Measurements from ENCODE around the gene SLC6A6. TPM values are rescaled to one million over a fixed set of nuclear protein-coding genes. Genes with fewer than 3 reads are reported as not detected.

Gene SLC6A6
- total RNA-seq, 1 experiment from 2014 or later = 211 TPM

DNA sequence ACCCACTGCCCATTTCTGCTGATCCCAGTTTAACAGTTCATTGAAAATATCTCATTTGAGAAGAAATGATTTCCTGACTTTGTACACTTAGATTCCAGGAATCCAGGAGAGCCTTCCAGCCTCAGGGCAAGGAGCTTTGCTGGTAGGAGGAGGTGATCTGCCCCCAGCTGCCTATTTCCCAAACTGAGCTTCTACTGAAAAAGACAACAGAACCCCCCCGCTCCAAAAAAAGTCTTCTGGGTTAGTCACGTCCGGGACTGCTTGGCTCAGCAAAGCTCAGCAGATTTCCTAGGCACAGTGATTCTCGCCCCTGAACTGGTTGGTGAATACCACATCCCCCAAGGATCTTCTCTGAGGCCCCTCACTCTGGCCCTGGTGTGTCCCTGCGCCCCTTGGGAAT, 13.1 kb downstream of the SLC6A6 start:
- no peaks in the 10 kb centered on the region for H3K27me3 Mint-ChIP-seq (ENCODE audit: low read depth)
- ChIA-PET POLR2A (interaction anchor here (0.7 to 1.4 kb wide), 2 partner anchors 11 to 13 kb away, joined by 3 read pairs; partner anchors contain the start of gene SLC6A6), CTCF (interaction anchor here (0.7 to 1.1 kb wide), 2 partner anchors 53 to 104 kb away, joined by 3 read pairs; no protein-coding TSS in a partner anchor)
- TF ChIP-seq MXD4 (CRISPR knock-in tag; IDR thresholded peaks at IDR 0.05; ENCODE audit: borderline replicate concordance) (no peak), SMAD4 (CRISPR knock-in tag; IDR thresholded peaks at IDR 0.05) (no peak), ZNF416 (CRISPR knock-in tag; IDR thresholded peaks at IDR 0.05) (no peak), ELF4 (CRISPR knock-in tag; IDR thresholded peaks at IDR 0.05; ENCODE audit: low read depth) (no peak), ZNF263 (CRISPR knock-in tag; IDR thresholded peaks at IDR 0.05; ENCODE audit: low read depth) (no peak), ZNF232 (CRISPR knock-in tag; IDR thresholded peaks at IDR 0.05) (no peak), RELA (CRISPR knock-in tag; IDR thresholded peaks at IDR 0.05; ENCODE audit: borderline replicate concordance) (no peak), GTF2I (CRISPR knock-in tag; conservative IDR thresholded peaks at IDR 0.05) (no peak), TCF7 (CRISPR knock-in tag; IDR thresholded peaks at IDR 0.05; ENCODE audit: low read depth) (no peak), NFYB (CRISPR knock-in tag; conservative IDR thresholded peaks at IDR 0.05; ENCODE audit: low read depth) (no peak), SP1 (CRISPR knock-in tag; conservative IDR thresholded peaks at IDR 0.05) (no peak), NR1H2 (CRISPR knock-in tag; IDR thresholded peaks at IDR 0.05) (no peak), ATF1 (CRISPR knock-in tag; IDR thresholded peaks at IDR 0.05) (no peak), GABPB1 (CRISPR knock-in tag; IDR thresholded peaks at IDR 0.05) (no peak)
- TF ChIP-seq, protein P1, sequence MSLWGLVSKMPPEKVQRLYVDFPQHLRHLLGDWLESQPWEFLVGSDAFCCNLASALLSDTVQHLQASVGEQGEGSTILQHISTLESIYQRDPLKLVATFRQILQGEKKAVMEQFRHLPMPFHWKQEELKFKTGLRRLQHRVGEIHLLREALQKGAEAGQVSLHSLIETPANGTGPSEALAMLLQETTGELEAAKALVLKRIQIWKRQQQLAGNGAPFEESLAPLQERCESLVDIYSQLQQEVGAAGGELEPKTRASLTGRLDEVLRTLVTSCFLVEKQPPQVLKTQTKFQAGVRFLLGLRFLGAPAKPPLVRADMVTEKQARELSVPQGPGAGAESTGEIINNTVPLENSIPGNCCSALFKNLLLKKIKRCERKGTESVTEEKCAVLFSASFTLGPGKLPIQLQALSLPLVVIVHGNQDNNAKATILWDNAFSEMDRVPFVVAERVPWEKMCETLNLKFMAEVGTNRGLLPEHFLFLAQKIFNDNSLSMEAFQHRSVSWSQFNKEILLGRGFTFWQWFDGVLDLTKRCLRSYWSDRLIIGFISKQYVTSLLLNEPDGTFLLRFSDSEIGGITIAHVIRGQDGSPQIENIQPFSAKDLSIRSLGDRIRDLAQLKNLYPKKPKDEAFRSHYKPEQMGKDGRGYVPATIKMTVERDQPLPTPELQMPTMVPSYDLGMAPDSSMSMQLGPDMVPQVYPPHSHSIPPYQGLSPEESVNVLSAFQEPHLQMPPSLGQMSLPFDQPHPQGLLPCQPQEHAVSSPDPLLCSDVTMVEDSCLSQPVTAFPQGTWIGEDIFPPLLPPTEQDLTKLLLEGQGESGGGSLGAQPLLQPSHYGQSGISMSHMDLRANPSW (CRISPR knock-in tag; conservative IDR thresholded peaks at IDR 0.05; ENCODE audit: low read depth) = no peak
- TF ChIP-seq, protein P2, sequence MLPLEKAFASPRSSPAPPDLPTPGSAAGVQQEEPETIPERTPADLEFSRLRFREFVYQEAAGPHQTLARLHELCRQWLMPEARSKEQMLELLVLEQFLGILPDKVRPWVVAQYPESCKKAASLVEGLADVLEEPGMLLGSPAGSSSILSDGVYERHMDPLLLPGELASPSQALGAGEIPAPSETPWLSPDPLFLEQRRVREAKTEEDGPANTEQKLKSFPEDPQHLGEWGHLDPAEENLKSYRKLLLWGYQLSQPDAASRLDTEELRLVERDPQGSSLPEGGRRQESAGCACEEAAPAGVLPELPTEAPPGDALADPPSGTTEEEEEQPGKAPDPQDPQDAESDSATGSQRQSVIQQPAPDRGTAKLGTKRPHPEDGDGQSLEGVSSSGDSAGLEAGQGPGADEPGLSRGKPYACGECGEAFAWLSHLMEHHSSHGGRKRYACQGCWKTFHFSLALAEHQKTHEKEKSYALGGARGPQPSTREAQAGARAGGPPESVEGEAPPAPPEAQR (CRISPR knock-in tag; IDR thresholded peaks at IDR 0.05) = no peak
- TF ChIP-seq, protein P3, sequence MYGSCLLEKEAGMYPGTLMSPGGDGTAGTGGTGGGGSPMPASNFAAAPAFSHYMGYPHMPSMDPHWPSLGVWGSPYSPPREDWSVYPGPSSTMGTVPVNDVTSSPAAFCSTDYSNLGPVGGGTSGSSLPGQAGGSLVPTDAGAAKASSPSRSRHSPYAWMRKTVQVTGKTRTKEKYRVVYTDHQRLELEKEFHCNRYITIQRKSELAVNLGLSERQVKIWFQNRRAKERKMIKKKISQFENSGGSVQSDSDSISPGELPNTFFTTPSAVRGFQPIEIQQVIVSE (CRISPR knock-in tag; IDR thresholded peaks at IDR 0.05; ENCODE audit: borderline replicate concordance) = no peak
- TF ChIP-seq, protein P4, sequence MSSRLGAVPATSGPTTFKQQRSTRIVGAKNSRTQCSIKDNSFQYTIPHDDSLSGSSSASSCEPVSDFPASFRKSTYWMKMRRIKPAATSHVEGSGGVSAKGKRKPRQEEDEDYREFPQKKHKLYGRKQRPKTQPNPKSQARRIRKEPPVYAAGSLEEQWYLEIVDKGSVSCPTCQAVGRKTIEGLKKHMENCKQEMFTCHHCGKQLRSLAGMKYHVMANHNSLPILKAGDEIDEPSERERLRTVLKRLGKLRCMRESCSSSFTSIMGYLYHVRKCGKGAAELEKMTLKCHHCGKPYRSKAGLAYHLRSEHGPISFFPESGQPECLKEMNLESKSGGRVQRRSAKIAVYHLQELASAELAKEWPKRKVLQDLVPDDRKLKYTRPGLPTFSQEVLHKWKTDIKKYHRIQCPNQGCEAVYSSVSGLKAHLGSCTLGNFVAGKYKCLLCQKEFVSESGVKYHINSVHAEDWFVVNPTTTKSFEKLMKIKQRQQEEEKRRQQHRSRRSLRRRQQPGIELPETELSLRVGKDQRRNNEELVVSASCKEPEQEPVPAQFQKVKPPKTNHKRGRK (CRISPR knock-in tag; IDR thresholded peaks at IDR 0.05; ENCODE audit: borderline replicate concordance) = no peak
- no peaks in the 10 kb centered on the region for H3K9me3 Mint-ChIP-seq
- peaks cover 69% of the 10 kb centered on the region for H3K4me1 Mint-ChIP-seq
- DNase-seq (ENCODE audit: low spot score) (no peak), ATAC-seq (no peak)
- H3K4me3 Mint-ChIP-seq = no peak overlapping the region
- peak overlapping the region; percentile 60 for H3K27ac Mint-ChIP-seq
- peaks cover 45% of the 10 kb centered on the region for H3K36me3 Mint-ChIP-seq

DNA sequence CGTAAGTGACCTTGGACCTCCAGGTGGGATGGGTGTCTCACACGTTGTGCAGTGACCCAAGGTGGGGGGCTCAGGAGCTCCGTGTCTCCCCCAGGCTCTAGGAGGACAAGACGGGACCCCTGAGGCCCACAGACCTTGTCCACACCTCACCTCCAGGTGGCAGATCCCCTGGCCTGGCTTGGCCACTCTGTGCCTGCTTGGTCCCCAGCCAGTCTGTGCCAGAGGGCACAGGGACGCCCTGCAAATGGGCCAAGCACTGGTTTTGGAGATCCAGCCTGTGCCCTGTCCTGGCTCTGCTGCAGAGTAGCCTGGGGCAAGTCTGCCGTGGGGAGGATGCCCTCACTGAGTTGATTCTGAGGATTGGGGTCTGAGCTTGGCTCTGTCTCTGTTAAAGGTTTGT, 14.0 kb downstream of the SLC6A6 start:
- TF ChIP-seq, protein P5, sequence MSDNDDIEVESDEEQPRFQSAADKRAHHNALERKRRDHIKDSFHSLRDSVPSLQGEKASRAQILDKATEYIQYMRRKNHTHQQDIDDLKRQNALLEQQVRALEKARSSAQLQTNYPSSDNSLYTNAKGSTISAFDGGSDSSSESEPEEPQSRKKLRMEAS (CRISPR knock-in tag; IDR thresholded peaks at IDR 0.05) = no peak
- no peak for TF ChIP-seq NR2C2 (CRISPR knock-in tag; IDR thresholded peaks at IDR 0.05)
- Mint-ChIP-seq H3K4me1 (peaks cover 69% of the 10 kb centered on the region), H3K9me3 (no peaks in the 10 kb centered on the region), H3K27me3 (ENCODE audit: low read depth) (no peaks in the 10 kb centered on the region), H3K27ac (peak overlapping the region; percentile 84), H3K4me3 (no peak overlapping the region), H3K36me3 (peaks cover 41% of the 10 kb centered on the region)
- CTCF ChIA-PET = interaction anchor here (1.0 kb wide), 1 partner anchor 11 kb away, joined by 3 read pairs; no protein-coding TSS in a partner anchor
- DNase-seq (ENCODE audit: low spot score) (no peak), ATAC-seq (no peak)
- POLR2A ChIA-PET = interaction anchor here (0.7 kb wide), 1 partner anchor 12 kb away, joined by 3 read pairs; no protein-coding TSS in a partner anchor
